Measurements from ENCODE around the gene RCCD1.

- no peak for TF ChIP-seq JUND (IDR thresholded peaks at IDR 0.05; ENCODE audit: borderline replicate concordance, low read depth, low read length)
- no peak; the same call in 2 of the 3 replicates for TF ChIP-seq JUND (tag; IDR thresholded peaks at IDR 0.05; ENCODE audit: borderline replicate concordance, low read depth, low read length)
- no peak for TF ChIP-seq PYGO2 (tag; IDR thresholded peaks at IDR 0.05)
- TF ChIP-seq POLR2A (conservative IDR thresholded peaks at IDR 0.05): no peak
- TF ChIP-seq YY1 (IDR thresholded peaks at IDR 0.05; ENCODE audit: borderline replicate concordance in 1 of 3, control insufficient read depth in 1 of 3, extremely low read depth in 1 of 3, insufficient read depth in 3 of 3, insufficient read length in 1 of 3, insufficient replicate concordance in 2 of 3, low read depth in 1 of 3, low read length in 2 of 3): no peak
- no peak for TF ChIP-seq ZNF695 (CRISPR knock-in tag; IDR thresholded peaks at IDR 0.05)
- TF ChIP-seq ZNF274 (IDR thresholded peaks at IDR 0.05; ENCODE audit: borderline replicate concordance, low read depth, low read length): no peak
- no peak for TF ChIP-seq ZBTB7A (IDR thresholded peaks at IDR 0.05; ENCODE audit: borderline replicate concordance, control insufficient read depth, low read depth, low read length)
- TF ChIP-seq ETV1 (tag; conservative IDR thresholded peaks at IDR 0.05; ENCODE audit: low read depth): no peak
- TF ChIP-seq NBN (IDR thresholded peaks at IDR 0.05; ENCODE audit: low read depth): no peak
- TF ChIP-seq KAT2B (IDR thresholded peaks at IDR 0.05; ENCODE audit: low read depth, low read length): no peak
- no peak for TF ChIP-seq POLR2AphosphoS5 (IDR thresholded peaks at IDR 0.05; ENCODE audit: control insufficient read depth, insufficient read depth, low read depth, low read length)
- TF ChIP-seq TBP (optimal IDR thresholded peaks at IDR 0.05; ENCODE audit: low read depth, low read length): no peak
- no peak for TF ChIP-seq SREBF1 (IDR thresholded peaks at IDR 0.05; ENCODE audit: borderline replicate concordance, low read depth, low read length)
- no peak for TF ChIP-seq ARNT (IDR thresholded peaks at IDR 0.05)
Observed at GRCh38 chr15:90933301-90933700, 21.4 kb upstream of the RCCD1 start.

Data from K562 (cell line).